ENCODE data around the gene TAS1R3. TPM values are rescaled to one million over a fixed set of nuclear protein-coding genes. Genes with fewer than 3 reads are reported as not detected.

The TAS1R3 gene
- polyA plus RNA-seq, 1 donor from 2014 or later = 1.0 TPM

- Histone ChIP-seq H4K20me1 (ENCODE audit: insufficient read depth) (no peaks in the 10 kb centered on the region), H3K9me2 (ENCODE audit: insufficient read depth, low read length) (no peaks in the 10 kb centered on the region), H3K4me3 (ENCODE audit: low read length) (peak overlapping the region; percentile 55), H2AFZ (ENCODE audit: low read depth, low read length) (no peak overlapping the region), H3K27me3 (ENCODE audit: insufficient read depth, low read depth, low read length) (peaks cover 26% of the 10 kb centered on the region), H3K9ac (ENCODE audit: low read length) (peak overlapping the region; percentile 9), H3K36me3 (ENCODE audit: insufficient read depth, low read length) (no peaks in the 10 kb centered on the region), H3F3A (ENCODE audit: insufficient read depth, low read length, poor library complexity, severe bottlenecking) (no peaks in the 10 kb centered on the region), H3K9me3 (ENCODE audit: low read length) (no peaks in the 10 kb centered on the region), H3K27ac (ENCODE audit: low read length) (no peak overlapping the region), H3K79me2 (replicated peaks; ENCODE audit: insufficient read depth, low read length) (no peaks in the 10 kb centered on the region), H3K4me2 (ENCODE audit: low read length) (no peak overlapping the region)
- TF ChIP-seq TAF1 (IDR thresholded peaks at IDR 0.05; ENCODE audit: low read depth) (no peak), EZH2 (IDR thresholded peaks at IDR 0.05; ENCODE audit: borderline replicate concordance, insufficient read depth, low read length, poor library complexity, severe bottlenecking) (no peak), SMC3 (conservative IDR thresholded peaks at IDR 0.05; ENCODE audit: poor library complexity) (no peak), CTCF (IDR thresholded peaks at IDR 0.05; ENCODE audit: poor library complexity, severe bottlenecking) (no peak), MXI1 (conservative IDR thresholded peaks at IDR 0.05; ENCODE audit: poor library complexity, severe bottlenecking) (no peak), POLR2AphosphoS5 (IDR thresholded peaks at IDR 0.05) (no peak), REST (IDR thresholded peaks at IDR 0.05; ENCODE audit: borderline replicate concordance) (no peak), RAD21 (conservative IDR thresholded peaks at IDR 0.05) (no peak), EP300 (conservative IDR thresholded peaks at IDR 0.05; ENCODE audit: poor library complexity, severe bottlenecking) (no peak)
These were observed 22.5 kb downstream of the TAS1R3 start for GRCh38 chr1:1353389-1354151.

GRCh38 chr1:1354271-1355247, 23.5 kb downstream of the TAS1R3 start:
- Histone ChIP-seq H3K9me2 (ENCODE audit: insufficient read depth, low read length) (no peaks in the 10 kb centered on the region), H3K4me2 (ENCODE audit: low read length) (no peak overlapping the region), H3K27ac (ENCODE audit: low read length) (no peak overlapping the region), H3K27me3 (ENCODE audit: insufficient read depth, low read depth, low read length) (peaks cover 26% of the 10 kb centered on the region), H3K9me3 (ENCODE audit: low read length) (no peaks in the 10 kb centered on the region), H4K20me1 (ENCODE audit: insufficient read depth) (no peaks in the 10 kb centered on the region), H3K4me3 (ENCODE audit: low read length) (peak overlapping the region; percentile 55), H3F3A (ENCODE audit: insufficient read depth, low read length, poor library complexity, severe bottlenecking) (no peaks in the 10 kb centered on the region), H3K36me3 (ENCODE audit: insufficient read depth, low read length) (no peaks in the 10 kb centered on the region), H2AFZ (ENCODE audit: low read depth, low read length) (no peak overlapping the region), H3K9ac (ENCODE audit: low read length) (peak overlapping the region; percentile 9), H3K79me2 (replicated peaks; ENCODE audit: insufficient read depth, low read length) (no peaks in the 10 kb centered on the region)
- TF ChIP-seq RAD21 (conservative IDR thresholded peaks at IDR 0.05) = no peak
- TF ChIP-seq POLR2AphosphoS5 (IDR thresholded peaks at IDR 0.05) = no peak
- no peak for TF ChIP-seq EP300 (conservative IDR thresholded peaks at IDR 0.05; ENCODE audit: poor library complexity, severe bottlenecking)
- no peak for TF ChIP-seq SMC3 (conservative IDR thresholded peaks at IDR 0.05; ENCODE audit: poor library complexity)
- no peak for TF ChIP-seq REST (IDR thresholded peaks at IDR 0.05; ENCODE audit: borderline replicate concordance)
- TF ChIP-seq CTCF (IDR thresholded peaks at IDR 0.05; ENCODE audit: poor library complexity, severe bottlenecking) = no peak
- TF ChIP-seq EZH2 (IDR thresholded peaks at IDR 0.05; ENCODE audit: borderline replicate concordance, insufficient read depth, low read length, poor library complexity, severe bottlenecking) = no peak
- TF ChIP-seq MXI1 (conservative IDR thresholded peaks at IDR 0.05; ENCODE audit: poor library complexity, severe bottlenecking) = peak; percentile 17
- TF ChIP-seq TAF1 (IDR thresholded peaks at IDR 0.05; ENCODE audit: low read depth) = no peak

Measured in neural cell (in vitro differentiated cells).